Fibroblast of mammary gland (primary cell): ENCODE data around the gene TNFRSF1A.
A peak's percentile ranks its signal among the peaks of the same experiment; 100 is the strongest.

Experiments
- DNase-seq: peaks from one replicate; pipeline ENCODE4 v3.0.0-alpha.2; 2010; ENCODE audit warnings: low read depth
- H3K4me3 ChIP-seq: 2 replicates; pipeline ENCODE4 v1.5.1; 2011; ENCODE audit warnings: low read depth, mild to moderate bottlenecking, low read length, moderate library complexity; ENCODE audit not compliant: control insufficient read depth
- CTCF ChIP-seq: conservative IDR thresholded peaks from 2 replicates; pipeline ENCODE4 v1.5.1; 2011; ENCODE audit warnings: low read depth, low read length, inconsistent platforms; ENCODE audit not compliant: control insufficient read depth, insufficient read depth

The TNFRSF1A gene

GRCh38 chr12:6336079-6336888 lies 5.6 kb downstream of the TNFRSF1A start:
- peak overlapping the region; percentile 98 for H3K4me3 ChIP-seq
- DNase-seq: peak; percentile 100
- no peak for TF ChIP-seq CTCF

GRCh38 chr12:6335451-6336078 lies 6.3 kb downstream of the TNFRSF1A start:
- peak overlapping the region; percentile 29 for H3K4me3 ChIP-seq
- peak; percentile 54 for TF ChIP-seq CTCF
- DNase-seq: peak; percentile 90

GRCh38 chr12:6334940-6335450 lies 6.9 kb downstream of the TNFRSF1A start:
- no peak for TF ChIP-seq CTCF
- H3K4me3 ChIP-seq: peak overlapping the region; percentile 18
- DNase-seq: peak; percentile 43

- no peak for TF ChIP-seq CTCF
- no peak overlapping the region for H3K4me3 ChIP-seq
- DNase-seq: no peak
Measured at GRCh38 chr12:6334359-6334758, 7.5 kb downstream of the TNFRSF1A start.

GRCh38 chr12:6333566-6333965 lies 8.3 kb downstream of the TNFRSF1A start:
- no peak for TF ChIP-seq CTCF
- peak; percentile 77 for DNase-seq
- H3K4me3 ChIP-seq: no peak overlapping the region

GRCh38 chr12:6333029-6333428 lies 8.8 kb downstream of the TNFRSF1A start:
- no peak for TF ChIP-seq CTCF
- H3K4me3 ChIP-seq: no peak overlapping the region
- DNase-seq: no peak
